K562 (cell line): ENCODE measurements around the gene RNF167.

Experiments used
- ATF2 ChIP-seq: sonication (generic); formaldehyde crosslinking; IDR thresholded peaks from 2 replicates; pipeline ENCODE4 v1.8.1; 2022; ENCODE audit warnings: missing genetic modification reagents
- CHD2 ChIP-seq: IDR thresholded peaks from 2 replicates; pipeline ENCODE4 v1.6.1; 2011; ENCODE audit warnings: low read depth, low read length
- NFXL1 ChIP-seq: fragments of 450-650 bp; formaldehyde crosslinking; IDR thresholded peaks from 2 replicates; pipeline ENCODE4 v1.4.0; 2021; ENCODE audit warnings: mild to moderate bottlenecking
- NR2C2 ChIP-seq, 2 experiments: fragments of 200-800 bp in 1 of 2; sonication (Bioruptor generic) in 1 of 2; sonication (generic) in 1 of 2; formaldehyde crosslinking in 1 of 2; IDR thresholded peaks; 2 replicates each; pipeline versions ENCODE4 v1.6.1 to v1.8.0; 2016 to 2022; ENCODE audit warnings: mild to moderate bottlenecking in 1 of 2, missing compliant biosample characterization in 1 of 2, missing genetic modification characterization in 1 of 2, missing genetic modification reagents in 1 of 2
- POLR2A ChIP-seq: fragments of 450-650 bp; conservative IDR thresholded peaks from 2 replicates; pipeline ENCODE4 v1.6.1; 2016
- ZBTB12 ChIP-seq: fragments of 250-450 bp; sonication (Bioruptor Pico); IDR thresholded peaks from 2 replicates; pipeline ENCODE4 v1.4.0; 2020
- ZFP1 ChIP-seq: fragments of 450-650 bp; formaldehyde crosslinking; IDR thresholded peaks from 2 replicates; pipeline ENCODE4 v1.4.0; 2020; ENCODE audit warnings: mild to moderate bottlenecking, mixed read lengths
- TF ChIP-seq, protein P1 (sequence below): sonication (generic); formaldehyde crosslinking; IDR thresholded peaks from 2 replicates; pipeline ENCODE4 v1.8.1; 2023; ENCODE audit warnings: mild to moderate bottlenecking, missing genetic modification reagents
- TF ChIP-seq, protein P2 (sequence below), 3 experiments: IDR thresholded peaks in 2 of 3; conservative IDR thresholded peaks in 1 of 3; 2 replicates each; pipeline ENCODE4 v1.5.1; 2011 to 2012; ENCODE audit warnings: low read length in 3 of 3, mild to moderate bottlenecking in 3 of 3, control low read depth in 2 of 3, improper control_type of control experiment in 1 of 3, inconsistent platforms in 1 of 3, low read depth in 1 of 3, mixed read lengths in 1 of 3, moderate library complexity in 1 of 3; ENCODE audit not compliant: insufficient read depth in 2 of 3

- no peak for TF ChIP-seq NFXL1 (CRISPR knock-in tag)
- TF ChIP-seq ZBTB12 (CRISPR knock-in tag), result no peak
- no peak for TF ChIP-seq NR2C2 (CRISPR knock-in tag; IDR thresholded peaks at IDR 0.05)
- no peak for TF ChIP-seq NR2C2 (tag; IDR thresholded peaks at IDR 0.05)
- no peak for TF ChIP-seq CHD2
- no peak for TF ChIP-seq ATF2 (CRISPR knock-in tag)
- no peak for TF ChIP-seq ZFP1 (CRISPR knock-in tag)
- TF ChIP-seq POLR2A, result no peak
- TF ChIP-seq, protein P1, sequence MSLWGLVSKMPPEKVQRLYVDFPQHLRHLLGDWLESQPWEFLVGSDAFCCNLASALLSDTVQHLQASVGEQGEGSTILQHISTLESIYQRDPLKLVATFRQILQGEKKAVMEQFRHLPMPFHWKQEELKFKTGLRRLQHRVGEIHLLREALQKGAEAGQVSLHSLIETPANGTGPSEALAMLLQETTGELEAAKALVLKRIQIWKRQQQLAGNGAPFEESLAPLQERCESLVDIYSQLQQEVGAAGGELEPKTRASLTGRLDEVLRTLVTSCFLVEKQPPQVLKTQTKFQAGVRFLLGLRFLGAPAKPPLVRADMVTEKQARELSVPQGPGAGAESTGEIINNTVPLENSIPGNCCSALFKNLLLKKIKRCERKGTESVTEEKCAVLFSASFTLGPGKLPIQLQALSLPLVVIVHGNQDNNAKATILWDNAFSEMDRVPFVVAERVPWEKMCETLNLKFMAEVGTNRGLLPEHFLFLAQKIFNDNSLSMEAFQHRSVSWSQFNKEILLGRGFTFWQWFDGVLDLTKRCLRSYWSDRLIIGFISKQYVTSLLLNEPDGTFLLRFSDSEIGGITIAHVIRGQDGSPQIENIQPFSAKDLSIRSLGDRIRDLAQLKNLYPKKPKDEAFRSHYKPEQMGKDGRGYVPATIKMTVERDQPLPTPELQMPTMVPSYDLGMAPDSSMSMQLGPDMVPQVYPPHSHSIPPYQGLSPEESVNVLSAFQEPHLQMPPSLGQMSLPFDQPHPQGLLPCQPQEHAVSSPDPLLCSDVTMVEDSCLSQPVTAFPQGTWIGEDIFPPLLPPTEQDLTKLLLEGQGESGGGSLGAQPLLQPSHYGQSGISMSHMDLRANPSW (CRISPR knock-in tag), result no peak
- TF ChIP-seq, protein P2, sequence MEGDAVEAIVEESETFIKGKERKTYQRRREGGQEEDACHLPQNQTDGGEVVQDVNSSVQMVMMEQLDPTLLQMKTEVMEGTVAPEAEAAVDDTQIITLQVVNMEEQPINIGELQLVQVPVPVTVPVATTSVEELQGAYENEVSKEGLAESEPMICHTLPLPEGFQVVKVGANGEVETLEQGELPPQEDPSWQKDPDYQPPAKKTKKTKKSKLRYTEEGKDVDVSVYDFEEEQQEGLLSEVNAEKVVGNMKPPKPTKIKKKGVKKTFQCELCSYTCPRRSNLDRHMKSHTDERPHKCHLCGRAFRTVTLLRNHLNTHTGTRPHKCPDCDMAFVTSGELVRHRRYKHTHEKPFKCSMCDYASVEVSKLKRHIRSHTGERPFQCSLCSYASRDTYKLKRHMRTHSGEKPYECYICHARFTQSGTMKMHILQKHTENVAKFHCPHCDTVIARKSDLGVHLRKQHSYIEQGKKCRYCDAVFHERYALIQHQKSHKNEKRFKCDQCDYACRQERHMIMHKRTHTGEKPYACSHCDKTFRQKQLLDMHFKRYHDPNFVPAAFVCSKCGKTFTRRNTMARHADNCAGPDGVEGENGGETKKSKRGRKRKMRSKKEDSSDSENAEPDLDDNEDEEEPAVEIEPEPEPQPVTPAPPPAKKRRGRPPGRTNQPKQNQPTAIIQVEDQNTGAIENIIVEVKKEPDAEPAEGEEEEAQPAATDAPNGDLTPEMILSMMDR (IDR thresholded peaks at IDR 0.05 in 2 of 3, conservative IDR thresholded peaks at IDR 0.05 in 1 of 3; ENCODE audit: insufficient read depth in 2 of 3, low read depth in 1 of 3, low read length in 3 of 3), result no peak
These were observed 32.7 kb downstream of the RNF167 start for GRCh38 chr17:4972752-4973151.
